Measurements from ENCODE around the gene PCDHA6. TPM values are rescaled to one million over a fixed set of nuclear protein-coding genes. Genes with fewer than 3 reads are reported as not detected.
A peak's percentile ranks its signal among the peaks of the same experiment; 100 is the strongest.
"Not testable (repeated sequence)": the region's sequence is repeated elsewhere in the genome, so short reads cannot be mapped to it uniquely, and the experiment has no call there.

Gene PCDHA6
- total RNA-seq, 3 donors from 2014 or later, result 0.29 to 0.47 (median 0.35) TPM

DNA sequence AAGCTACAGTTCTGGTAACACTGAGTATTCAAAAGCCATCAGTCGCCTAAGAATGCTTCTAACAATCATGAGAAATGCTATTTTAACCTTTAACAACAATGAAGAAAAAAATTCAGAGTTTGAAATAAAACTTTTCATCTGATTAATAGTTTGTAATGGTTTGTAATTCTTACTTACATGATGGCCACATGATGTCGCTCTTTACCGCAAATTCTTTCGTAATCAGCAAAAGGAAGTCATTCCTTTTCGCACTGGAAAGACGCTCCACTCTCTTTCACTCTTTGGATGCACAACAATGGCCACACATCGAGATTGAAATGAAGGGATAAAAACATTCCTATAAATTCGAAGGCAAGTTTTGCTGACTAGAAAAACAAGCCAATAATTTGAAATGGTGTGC, 6.2 kb downstream of the PCDHA6 start, which contains the start of gene PCDHA7:
PCDHA7 (plus strand) TSS at position 277 of the 400 bp plus-strand sequence; CDS start at position 392, 115 bp downstream.
- no peak for ATAC-seq
- no peaks in the 10 kb centered on the region for H3K36me3 ChIP-seq (ENCODE audit: low read depth)

GRCh38 chr5:140834439-140835008, 6.8 kb downstream of the PCDHA6 start:
- H3K9me3 ChIP-seq, result peaks cover 36% of the 10 kb centered on the region
- intact Hi-C loops (cut with DNase I, micrococcal nuclease); H3K36me3 ChIP-seq (ENCODE audit: low read depth); ATAC-seq; H3K4me3 ChIP-seq; H3K4me1 ChIP-seq (ENCODE audit: low read depth): not testable (repeated sequence)
- DNase-seq, result peak in 1 of 3 donors; percentile 33

More for the DNA sequence above, 6.2 kb downstream of the PCDHA6 start, which contains the start of gene PCDHA7:
- peaks cover 42% of the 10 kb centered on the region for H3K9me3 ChIP-seq
- H3K4me1 ChIP-seq (ENCODE audit: low read depth), result no peaks in the 10 kb centered on the region
- H3K4me3 ChIP-seq, result no peak within 1 kb of the TSS
- TF ChIP-seq, protein P1, sequence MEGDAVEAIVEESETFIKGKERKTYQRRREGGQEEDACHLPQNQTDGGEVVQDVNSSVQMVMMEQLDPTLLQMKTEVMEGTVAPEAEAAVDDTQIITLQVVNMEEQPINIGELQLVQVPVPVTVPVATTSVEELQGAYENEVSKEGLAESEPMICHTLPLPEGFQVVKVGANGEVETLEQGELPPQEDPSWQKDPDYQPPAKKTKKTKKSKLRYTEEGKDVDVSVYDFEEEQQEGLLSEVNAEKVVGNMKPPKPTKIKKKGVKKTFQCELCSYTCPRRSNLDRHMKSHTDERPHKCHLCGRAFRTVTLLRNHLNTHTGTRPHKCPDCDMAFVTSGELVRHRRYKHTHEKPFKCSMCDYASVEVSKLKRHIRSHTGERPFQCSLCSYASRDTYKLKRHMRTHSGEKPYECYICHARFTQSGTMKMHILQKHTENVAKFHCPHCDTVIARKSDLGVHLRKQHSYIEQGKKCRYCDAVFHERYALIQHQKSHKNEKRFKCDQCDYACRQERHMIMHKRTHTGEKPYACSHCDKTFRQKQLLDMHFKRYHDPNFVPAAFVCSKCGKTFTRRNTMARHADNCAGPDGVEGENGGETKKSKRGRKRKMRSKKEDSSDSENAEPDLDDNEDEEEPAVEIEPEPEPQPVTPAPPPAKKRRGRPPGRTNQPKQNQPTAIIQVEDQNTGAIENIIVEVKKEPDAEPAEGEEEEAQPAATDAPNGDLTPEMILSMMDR (IDR thresholded peaks at IDR 0.05), result no peak
- intact Hi-C loops (cut with DNase I, micrococcal nuclease), result no loop called here
- DNase-seq, result no peak

- Histone ChIP-seq H3K4me1 (ENCODE audit: low read depth) (no peaks in the 10 kb centered on the region), H3K36me3 (ENCODE audit: low read depth) (no peaks in the 10 kb centered on the region), H3K9me3 (peaks cover 24% of the 10 kb centered on the region), H3K4me3 (no peak overlapping the region)
- TF ChIP-seq, protein P1 (IDR thresholded peaks at IDR 0.05), result no peak
- DNase-seq (no peak), ATAC-seq (no peak)
- intact Hi-C loops (cut with DNase I, micrococcal nuclease), result no loop called here
Measured at GRCh38 chr5:140835622-140836510, 8.1 kb downstream of the PCDHA6 start.

GRCh38 chr5:140840978-140841962, 13.5 kb downstream of the PCDHA6 start, which contains the start of gene PCDHA8:
Gene PCDHA8 (plus strand): TSS chr5:140841187. CDS start chr5:140841322, 135 bp downstream.
- intact Hi-C loops (cut with DNase I, micrococcal nuclease), result no loop called here
- no peaks in the 10 kb centered on the region for H3K36me3 ChIP-seq (ENCODE audit: low read depth)
- H3K4me3 ChIP-seq, result no peak within 1 kb of the TSS
- H3K9me3 ChIP-seq, result peaks cover 5% of the 10 kb centered on the region
- no peak for ATAC-seq
- TF ChIP-seq, protein P1 (IDR thresholded peaks at IDR 0.05), result no peak
- no peak for DNase-seq
- H3K4me1 ChIP-seq (ENCODE audit: low read depth), result no peaks in the 10 kb centered on the region

DNA sequence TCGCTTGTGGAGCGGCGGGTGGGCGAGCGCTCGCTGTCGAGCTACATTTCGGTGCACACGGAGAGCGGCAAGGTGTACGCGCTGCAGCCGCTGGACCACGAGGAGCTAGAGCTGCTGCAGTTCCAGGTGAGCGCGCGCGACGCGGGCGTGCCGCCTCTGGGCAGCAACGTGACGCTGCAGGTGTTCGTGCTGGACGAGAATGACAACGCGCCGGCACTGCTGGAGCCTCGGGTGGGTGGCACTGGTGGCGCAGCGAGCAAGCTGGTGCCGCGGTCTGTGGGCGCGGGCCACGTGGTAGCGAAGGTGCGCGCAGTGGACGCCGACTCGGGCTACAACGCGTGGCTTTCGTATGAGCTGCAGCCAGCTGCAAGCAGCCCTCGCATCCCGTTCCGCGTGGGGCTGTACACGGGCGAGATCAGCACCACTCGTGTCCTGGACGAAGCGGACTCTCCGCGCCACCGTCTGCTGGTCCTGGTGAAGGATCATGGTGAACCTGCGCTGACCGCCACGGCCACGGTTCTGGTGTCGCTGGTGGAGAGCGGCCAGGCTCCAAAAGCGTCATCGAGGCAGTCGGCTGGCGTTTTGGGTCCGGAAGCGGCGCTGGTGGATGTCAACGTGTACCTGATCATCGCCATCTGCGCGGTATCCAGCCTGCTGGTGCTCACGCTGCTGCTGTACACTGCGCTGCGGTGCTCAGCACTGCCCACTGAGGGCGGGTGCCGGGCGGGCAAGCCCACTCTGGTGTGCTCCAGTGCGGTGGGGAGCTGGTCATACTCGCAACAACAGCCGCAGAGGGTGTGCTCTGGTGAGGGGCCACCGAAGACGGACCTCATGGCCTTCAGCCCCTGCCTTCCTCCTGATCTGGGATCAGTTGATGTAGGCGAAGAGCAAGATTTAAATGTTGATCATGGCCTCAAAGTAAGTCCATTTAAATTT, 15.3 kb downstream of the PCDHA6 start:
- Histone ChIP-seq H3K9me3 (no peaks in the 10 kb centered on the region), H3K4me1 (ENCODE audit: low read depth) (no peaks in the 10 kb centered on the region), H3K36me3 (ENCODE audit: low read depth) (no peaks in the 10 kb centered on the region), H3K4me3 (no peak overlapping the region)
- intact Hi-C loops (cut with DNase I, micrococcal nuclease), result no loop called here
- TF ChIP-seq, protein P1 (IDR thresholded peaks at IDR 0.05), result no peak
- ATAC-seq (no peak), DNase-seq (no peak)

- H3K36me3 ChIP-seq (ENCODE audit: low read depth); H3K4me1 ChIP-seq (ENCODE audit: low read depth); intact Hi-C loops (cut with DNase I, micrococcal nuclease); ATAC-seq; H3K4me3 ChIP-seq; DNase-seq: not testable (repeated sequence)
- peaks cover 11% of the 10 kb centered on the region for H3K9me3 ChIP-seq
Measured at GRCh38 chr5:140848139-140849102, 20.7 kb downstream of the PCDHA6 start, which contains the start of gene PCDHA9. Gene PCDHA9 (plus strand): TSS chr5:140848382. CDS start chr5:140848496, 114 bp downstream.

Data from mucosa of descending colon (tissue), 3 donors.